Neural cell (in vitro differentiated cells): ENCODE measurements around the gene FRG2.
"Not testable (repeated sequence)": the region's sequence is repeated elsewhere in the genome, so short reads cannot be mapped to it uniquely, and the experiment has no call there.

Experiments used
- CTCF ChIP-seq: fragments of 450-650 bp; IDR thresholded peaks from 2 replicates; pipeline ENCODE4 v1.5.1; 2014; ENCODE audit warnings: antibody characterized with exemption, mild to moderate bottlenecking, moderate library complexity; ENCODE audit not compliant: poor library complexity, severe bottlenecking
- EP300 ChIP-seq: fragments of 450-650 bp; conservative IDR thresholded peaks from 2 replicates; pipeline ENCODE4 v1.6.1; 2014; ENCODE audit warnings: antibody characterized with exemption, mild to moderate bottlenecking, moderate library complexity; ENCODE audit not compliant: poor library complexity, severe bottlenecking

GRCh38 chr4:190037704-190038388 is 10.8 kb upstream of the FRG2 start:
- TF ChIP-seq CTCF, EP300: not testable (repeated sequence)
